IMR-90 (cell line): Measurements from ENCODE around the gene GATA3. TPM values are rescaled to one million over a fixed set of nuclear protein-coding genes. Genes with fewer than 3 reads are reported as not detected.

Experiments used
- ATAC-seq: fragments of 200-7000 bp; cut with Tn5 transposase; 2 replicates; pipeline ENCODE4 v1.9.1; 2020; ENCODE audit warnings: low read depth, mild to moderate bottlenecking, moderate library complexity
- BruUV-seq: library from RNA; stranded (reverse); fragments of 400-500 nt; replicated peaks from 2 replicates; lab custom pipeline; 2021; lab: Mats Ljungman, UMichigan
- CTCF ChIA-PET: fragments of 300-600 bp; formaldehyde crosslinking; extraction: SDS; loops from one replicate; lab custom pipeline; 2021; ENCODE audit warnings: antibody characterized with exemption; lab: Yijun Ruan, JAX
- POLR2A ChIA-PET: fragments of 300-600 bp; sonication (Branson Sonifier 250); formaldehyde crosslinking; loops from one replicate; lab custom pipeline; 2022; ENCODE audit warnings: antibody characterized with exemption; ENCODE audit not compliant: unreplicated experiment; lab: Charles Lee
- DNase-seq: peaks from one replicate; pipeline ENCODE4 v3.0.0; 2013
- H2AFZ ChIP-seq: replicated peaks from 2 replicates; pipeline ENCODE3; 2013; ENCODE audit warnings: low read length, mild to moderate bottlenecking; ENCODE audit not compliant: poor library complexity
- H2AK5ac ChIP-seq: 2 replicates; pipeline ENCODE4 v1.6.1; 2013; ENCODE audit warnings: low read depth, low read length, inconsistent platforms
- H2AK9ac ChIP-seq: replicated peaks from 2 replicates; pipeline ENCODE3; 2013; ENCODE audit warnings: mild to moderate bottlenecking, low read depth, low read length, moderate library complexity; ENCODE audit not compliant: poor library complexity
- H2BK120ac ChIP-seq: 2 replicates; pipeline ENCODE4 v1.6.1; 2013; ENCODE audit warnings: low read depth, low read length, inconsistent platforms
- H2BK15ac ChIP-seq: 3 replicates; pipeline ENCODE4 v1.6.1; 2013; ENCODE audit warnings: low read depth, low read length, inconsistent platforms
- H2BK20ac ChIP-seq: 2 replicates; pipeline ENCODE4 v1.6.1; 2013; ENCODE audit warnings: low read depth, mild to moderate bottlenecking, inconsistent platforms, low read length, moderate library complexity
- H2BK5ac ChIP-seq: 2 replicates; pipeline ENCODE4 v1.6.1; 2013; ENCODE audit warnings: mild to moderate bottlenecking, low read depth, low read length, inconsistent platforms; ENCODE audit not compliant: poor library complexity, severe bottlenecking
- H3K14ac ChIP-seq: replicated peaks from 2 replicates; pipeline ENCODE4 v1.6.1; 2013; ENCODE audit warnings: low read depth, low read length, inconsistent platforms
- H3K18ac ChIP-seq: 2 replicates; pipeline ENCODE4 v1.6.1; 2013; ENCODE audit warnings: low read depth, low read length, control low read depth
- H3K23ac ChIP-seq: 2 replicates; pipeline ENCODE4 v1.6.1; 2013; ENCODE audit warnings: low read depth, low read length, inconsistent platforms
- H3K27ac ChIP-seq: 2 replicates; pipeline ENCODE4 v1.5.1; 2013; ENCODE audit warnings: mild to moderate bottlenecking, control low read depth, low read length; ENCODE audit not compliant: insufficient read depth
- H3K27me3 ChIP-seq: 2 replicates; pipeline ENCODE4 v1.6.1; 2013; ENCODE audit warnings: low read length; ENCODE audit not compliant: control insufficient read depth, insufficient read depth
- H3K36me3 ChIP-seq: 2 replicates; pipeline ENCODE4 v1.6.1; 2013; ENCODE audit warnings: low read length, mixed read lengths; ENCODE audit not compliant: control insufficient read depth, insufficient read depth
- H3K4ac ChIP-seq: 2 replicates; pipeline ENCODE4 v1.6.1; 2013; ENCODE audit warnings: low read depth, low read length, inconsistent platforms
- H3K4me1 ChIP-seq: 2 replicates; pipeline ENCODE4 v1.6.1; 2013; ENCODE audit warnings: low read length, mixed read lengths; ENCODE audit not compliant: control insufficient read depth, insufficient read depth
- H3K4me2 ChIP-seq: 2 replicates; pipeline ENCODE4 v1.6.1; 2013; ENCODE audit warnings: low read depth, mild to moderate bottlenecking, control low read depth, low read length, moderate library complexity
- H3K4me3 ChIP-seq: 2 replicates; pipeline ENCODE4 v1.5.1; 2013; ENCODE audit warnings: low read depth, mild to moderate bottlenecking, control low read depth, low read length, moderate library complexity; ENCODE audit not compliant: insufficient read depth
- H3K56ac ChIP-seq: 2 replicates; pipeline ENCODE4 v1.6.1; 2013; ENCODE audit warnings: low read length, inconsistent platforms; ENCODE audit not compliant: insufficient read depth; ENCODE audit errors: extremely low read depth
- H3K79me1 ChIP-seq, 2 experiments: 2 replicates each; pipeline ENCODE4 v1.6.1; 2013; ENCODE audit warnings: low read length in 2 of 2, inconsistent platforms in 1 of 2, low read depth in 1 of 2
- H3K9ac ChIP-seq: 2 replicates; pipeline ENCODE4 v1.6.1; 2013; ENCODE audit warnings: low read depth, low read length, control low read depth
- H3K9me1 ChIP-seq: 2 replicates; pipeline ENCODE4 v1.6.1; 2013; ENCODE audit warnings: low read length, inconsistent platforms; ENCODE audit not compliant: insufficient read depth
- H3K9me3 ChIP-seq: 2 replicates; pipeline ENCODE4 v1.6.1; 2013; ENCODE audit warnings: low read length; ENCODE audit not compliant: control insufficient read depth, insufficient read depth
- H4K20me1 ChIP-seq: 2 replicates; pipeline ENCODE4 v1.6.1; 2013; ENCODE audit warnings: low read length, inconsistent platforms; ENCODE audit not compliant: insufficient read depth
- H4K5ac ChIP-seq: 2 replicates; pipeline ENCODE4 v1.6.1; 2013; ENCODE audit warnings: mild to moderate bottlenecking, low read depth, low read length, control low read depth
- H4K8ac ChIP-seq, 2 experiments: 2 replicates each; pipeline ENCODE4 v1.6.1; 2013; ENCODE audit warnings: low read depth in 2 of 2, low read length in 2 of 2, control low read depth in 1 of 2, inconsistent platforms in 1 of 2
- H4K91ac ChIP-seq: 2 replicates; pipeline ENCODE4 v1.6.1; 2013; ENCODE audit warnings: low read depth, low read length, inconsistent platforms; ENCODE audit not compliant: insufficient read depth
- BHLHE40 ChIP-seq: fragments of 150-350 bp; IDR thresholded peaks from 2 replicates; pipeline ENCODE4 v1.6.1; 2016; ENCODE audit warnings: mild to moderate bottlenecking, low read depth, low read length
- MAZ ChIP-seq: IDR thresholded peaks from 2 replicates; pipeline ENCODE4 v1.6.1; 2012; ENCODE audit warnings: low read depth, mild to moderate bottlenecking, low read length, improper control_type of control experiment, moderate library complexity, borderline replicate concordance
- MXI1 ChIP-seq: IDR thresholded peaks from 2 replicates; pipeline ENCODE4 v1.6.1; 2012; ENCODE audit warnings: low read depth, mild to moderate bottlenecking, low read length, moderate library complexity, borderline replicate concordance
- NFE2L2 ChIP-seq: fragments of 150-350 bp; IDR thresholded peaks from 2 replicates; pipeline ENCODE4 v1.6.1; 2016; ENCODE audit warnings: low read depth, mild to moderate bottlenecking, low read length
- RFX5 ChIP-seq: IDR thresholded peaks from 2 replicates; pipeline ENCODE4 v1.8.0; 2012; ENCODE audit warnings: low read depth, mild to moderate bottlenecking, low read length, moderate library complexity
- WGBS, 2 experiments: methylation state at CpG; one replicate each; pipeline versions ENCODE4 v1.1.5 to v1.1.7; 2013; ENCODE audit warnings: missing lambda C conversion rate in 2 of 2; ENCODE audit not compliant: insufficient read length in 1 of 2; ENCODE audit errors: extremely low coverage in 2 of 2; 5-methylcytosine and 5-hydroxymethylcytosine counted together
- dilution Hi-C: fragments of 300-500 bp; cut with HindIII; formaldehyde crosslinking; loops from one replicate; pipeline ENCODE4 v1.14.3; 2018; ENCODE audit warnings: low sequenced_read_pairs; ENCODE audit not compliant: unreplicated experiment
- in situ Hi-C: fragments of 300-500 bp; cut with MboI; formaldehyde crosslinking; loops from 3 replicates; pipeline ENCODE4 v1.14.3; 2019; ENCODE audit warnings: low sequenced_read_pairs, inconsistent platforms, mixed read lengths
- intact Hi-C: fragments of 100-400 bp; cut with micrococcal nuclease; formaldehyde crosslinking; loops from 2 replicates; pipeline ENCODE4 v1.10.0; 2022
- polyA plus RNA-seq, 3 experiments: library from polyadenylated mRNA; depleted of rRNA; stranded (reverse); fragments of >200 nt; gene quantifications; 2 replicates each; pipeline ENCODE4 v1.2.3, GENCODE V29; 2012; ENCODE audit warnings: low replicate concordance in 1 of 3
- total RNA-seq: library from RNA; depleted of rRNA; stranded (reverse); fragments of >200 nt; gene quantifications from 2 replicates; pipeline ENCODE4 v1.2.3, GENCODE V29; 2012
- TF ChIP-seq, protein P1 (sequence below): conservative IDR thresholded peaks from 2 replicates; pipeline ENCODE4 v1.5.1; 2012; ENCODE audit warnings: mild to moderate bottlenecking, low read depth, low read length, improper control_type of control experiment

GATA3 gene
- total and polyA plus RNA-seq, 2 of the 4 experiments (the other 2 are of a cell fraction), result 0.21 TPM; not detected in 1

GRCh38 chr10:8065651-8066050, 11.2 kb downstream of the GATA3 start:
- no peak overlapping the region for H2AK5ac ChIP-seq
- H2BK20ac ChIP-seq, result no peak overlapping the region
- no peak overlapping the region for H3K18ac ChIP-seq
- no peaks in the 10 kb centered on the region for H4K20me1 ChIP-seq
- no peak overlapping the region for H3K56ac ChIP-seq
- H4K5ac ChIP-seq, result no peak overlapping the region
- TF ChIP-seq RFX5 (no peak), NFE2L2 (no peak), BHLHE40 (no peak), MAZ (no peak), MXI1 (no peak)
- TF ChIP-seq, protein P1, sequence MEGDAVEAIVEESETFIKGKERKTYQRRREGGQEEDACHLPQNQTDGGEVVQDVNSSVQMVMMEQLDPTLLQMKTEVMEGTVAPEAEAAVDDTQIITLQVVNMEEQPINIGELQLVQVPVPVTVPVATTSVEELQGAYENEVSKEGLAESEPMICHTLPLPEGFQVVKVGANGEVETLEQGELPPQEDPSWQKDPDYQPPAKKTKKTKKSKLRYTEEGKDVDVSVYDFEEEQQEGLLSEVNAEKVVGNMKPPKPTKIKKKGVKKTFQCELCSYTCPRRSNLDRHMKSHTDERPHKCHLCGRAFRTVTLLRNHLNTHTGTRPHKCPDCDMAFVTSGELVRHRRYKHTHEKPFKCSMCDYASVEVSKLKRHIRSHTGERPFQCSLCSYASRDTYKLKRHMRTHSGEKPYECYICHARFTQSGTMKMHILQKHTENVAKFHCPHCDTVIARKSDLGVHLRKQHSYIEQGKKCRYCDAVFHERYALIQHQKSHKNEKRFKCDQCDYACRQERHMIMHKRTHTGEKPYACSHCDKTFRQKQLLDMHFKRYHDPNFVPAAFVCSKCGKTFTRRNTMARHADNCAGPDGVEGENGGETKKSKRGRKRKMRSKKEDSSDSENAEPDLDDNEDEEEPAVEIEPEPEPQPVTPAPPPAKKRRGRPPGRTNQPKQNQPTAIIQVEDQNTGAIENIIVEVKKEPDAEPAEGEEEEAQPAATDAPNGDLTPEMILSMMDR, result no peak
- no peak overlapping the region for H4K8ac ChIP-seq
- no TSS peak for BruUV-seq
- H3K9me1 ChIP-seq, result no peaks in the 10 kb centered on the region; the same call in 1 of the 2 replicates
- no peak overlapping the region for H3K4me2 ChIP-seq
- peaks cover 31% of the 10 kb centered on the region for H3K27me3 ChIP-seq
- no peak overlapping the region for H3K4ac ChIP-seq
- no peaks in the 10 kb centered on the region for H3K9me3 ChIP-seq
- peaks cover 7% of the 10 kb centered on the region for H3K4me1 ChIP-seq
- H2AFZ ChIP-seq, result no peak overlapping the region
- no peaks in the 10 kb centered on the region for H3K36me3 ChIP-seq
- no peak overlapping the region for H3K9ac ChIP-seq
- H4K91ac ChIP-seq, result no peak overlapping the region
- H2BK120ac ChIP-seq, result no peak overlapping the region
- no peak overlapping the region for H3K4me3 ChIP-seq
- no peak for DNase-seq
- no peak overlapping the region for H3K27ac ChIP-seq
- H2AK9ac ChIP-seq, result no peak overlapping the region
- dilution Hi-C loops, result no loop called here
- whole genome bisulfite sequencing, 2 experiments, result no CpG with 5 or more reads among the region's 2 CpGs
- H2BK15ac ChIP-seq, result no peak overlapping the region
- no peak overlapping the region for H2BK5ac ChIP-seq
- ChIA-PET POLR2A (interaction anchor here (0.6 kb wide), 1 partner anchor 1237 kb away, joined by 6 read pairs; no protein-coding TSS in a partner anchor), CTCF (interaction anchor here (0.6 to 1.6 kb wide), 3 partner anchors 11 to 1044 kb away, joined by 3 to 7 read pairs (median 6); no protein-coding TSS in a partner anchor)
- in situ Hi-C loops, result no loop called here
- no peak overlapping the region for H3K23ac ChIP-seq
- ATAC-seq, result no peak
- no peaks in the 10 kb centered on the region for H3K79me1 ChIP-seq
- intact Hi-C loops, result no loop called here
- H3K14ac ChIP-seq, result no peak overlapping the region
